Stimulated activated CD8-positive, alpha-beta memory T cell treated with anti-CD3 and anti-CD28 coated beads, Interleukin-15, amount 100 ng/mL, for 24 hours (primary cell): ENCODE data around the gene CUX1.
"Not testable (repeated sequence)": the region's sequence is repeated elsewhere in the genome, so short reads cannot be mapped to it uniquely, and the experiment has no call there.

Experiments
- DNase-seq: peaks from one replicate; pipeline ENCODE4 v3.0.0-alpha.2; 2020; ENCODE audit warnings: low read depth

The CUX1 gene

DNA sequence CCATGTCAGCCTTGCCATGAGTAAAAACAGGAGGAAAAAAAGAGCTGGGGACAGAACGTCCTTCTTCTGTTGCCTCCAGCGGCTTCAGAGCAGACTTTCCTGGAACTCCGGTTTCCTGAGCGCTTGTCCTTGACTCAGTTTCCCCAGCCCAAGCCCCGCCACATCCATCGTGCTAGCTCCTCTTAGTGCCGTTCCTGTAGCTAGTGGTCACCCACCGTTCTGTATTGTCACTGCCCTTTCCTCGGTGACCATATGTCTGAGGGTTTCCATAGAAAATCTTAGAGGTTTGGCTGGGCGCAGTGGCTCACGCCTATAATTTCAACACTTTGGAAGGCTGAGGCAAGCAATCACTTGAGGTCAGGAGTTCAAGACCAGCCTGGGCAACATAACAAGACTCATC is 100.1 kb downstream of the CUX1 start:
- no peak for DNase-seq

DNA sequence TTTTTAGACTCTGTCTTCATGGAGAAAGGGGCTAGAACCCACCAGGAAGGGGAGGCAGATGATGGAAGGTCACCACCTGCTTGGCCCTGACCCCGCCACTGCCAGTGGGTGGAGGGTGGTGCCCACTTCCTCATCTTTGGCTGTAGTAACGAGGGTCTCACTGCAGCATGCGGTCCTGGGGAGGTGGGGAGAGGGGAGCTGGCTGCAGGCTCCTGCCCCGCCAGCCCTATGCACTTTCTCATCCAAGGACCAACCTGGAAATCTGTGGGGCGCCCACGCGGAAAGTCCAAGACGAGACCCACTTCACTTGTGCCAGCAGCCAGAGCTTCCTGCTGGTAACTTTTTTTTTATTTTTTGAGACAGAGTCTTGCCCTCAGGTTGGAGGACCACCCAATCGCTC is 101.0 kb downstream of the CUX1 start:
- DNase-seq, result no peak

DNA sequence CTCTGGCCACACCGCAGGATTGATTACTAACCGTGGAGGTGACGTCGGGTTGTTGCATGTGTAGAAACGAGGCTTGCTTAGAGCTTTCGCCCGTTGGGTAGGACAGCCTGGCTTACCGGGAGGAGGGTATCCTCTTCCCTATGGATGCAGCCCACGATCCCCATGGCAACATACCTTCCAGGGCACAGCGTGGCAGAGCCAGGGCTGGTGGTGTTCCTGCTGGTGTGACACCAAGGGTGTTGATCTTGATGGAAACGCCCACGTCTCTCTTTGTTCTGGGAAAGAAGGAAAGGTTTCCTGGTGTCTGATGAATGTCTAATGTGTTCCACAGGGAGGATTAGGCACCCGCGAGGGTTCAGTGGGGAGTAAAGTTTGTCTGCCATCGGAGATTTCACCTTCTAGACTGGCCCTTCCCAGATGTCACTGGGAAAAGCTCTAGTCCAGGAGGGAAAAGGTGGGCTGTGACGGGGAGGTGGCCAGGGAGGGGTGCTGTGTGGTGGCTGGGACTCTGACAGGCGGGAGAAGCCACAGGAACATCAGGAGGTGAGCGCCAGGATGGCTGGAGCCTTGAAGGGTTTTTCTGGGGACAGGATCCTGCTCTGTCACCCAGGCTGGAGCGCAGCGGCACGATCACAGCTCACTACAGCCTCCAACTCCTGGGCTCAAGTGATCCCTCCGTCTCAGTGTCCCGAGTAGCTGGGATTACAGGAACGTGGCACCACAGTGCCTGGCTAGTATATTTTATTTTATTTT is 102.1 kb downstream of the CUX1 start:
- DNase-seq, result no peak

DNA sequence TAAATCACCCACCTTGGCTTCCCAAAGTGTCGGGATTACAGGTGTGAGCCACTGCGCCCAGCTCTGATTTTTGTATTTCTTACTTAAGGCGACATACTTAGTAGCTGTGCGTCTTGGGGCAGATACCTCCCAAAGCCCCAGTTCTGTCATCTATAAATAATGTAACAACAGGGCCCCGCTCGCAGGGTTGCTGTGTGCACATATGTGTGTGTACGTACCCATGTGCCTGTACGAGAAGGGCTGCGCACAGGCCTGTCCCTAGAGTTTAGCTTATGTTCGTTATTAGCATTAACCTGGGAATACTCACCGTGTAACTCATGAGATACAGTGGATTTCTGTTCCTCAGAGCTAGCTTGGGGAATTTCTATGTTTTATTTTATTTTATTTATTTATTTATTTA is 103.6 kb downstream of the CUX1 start:
- DNase-seq, result no peak

DNA sequence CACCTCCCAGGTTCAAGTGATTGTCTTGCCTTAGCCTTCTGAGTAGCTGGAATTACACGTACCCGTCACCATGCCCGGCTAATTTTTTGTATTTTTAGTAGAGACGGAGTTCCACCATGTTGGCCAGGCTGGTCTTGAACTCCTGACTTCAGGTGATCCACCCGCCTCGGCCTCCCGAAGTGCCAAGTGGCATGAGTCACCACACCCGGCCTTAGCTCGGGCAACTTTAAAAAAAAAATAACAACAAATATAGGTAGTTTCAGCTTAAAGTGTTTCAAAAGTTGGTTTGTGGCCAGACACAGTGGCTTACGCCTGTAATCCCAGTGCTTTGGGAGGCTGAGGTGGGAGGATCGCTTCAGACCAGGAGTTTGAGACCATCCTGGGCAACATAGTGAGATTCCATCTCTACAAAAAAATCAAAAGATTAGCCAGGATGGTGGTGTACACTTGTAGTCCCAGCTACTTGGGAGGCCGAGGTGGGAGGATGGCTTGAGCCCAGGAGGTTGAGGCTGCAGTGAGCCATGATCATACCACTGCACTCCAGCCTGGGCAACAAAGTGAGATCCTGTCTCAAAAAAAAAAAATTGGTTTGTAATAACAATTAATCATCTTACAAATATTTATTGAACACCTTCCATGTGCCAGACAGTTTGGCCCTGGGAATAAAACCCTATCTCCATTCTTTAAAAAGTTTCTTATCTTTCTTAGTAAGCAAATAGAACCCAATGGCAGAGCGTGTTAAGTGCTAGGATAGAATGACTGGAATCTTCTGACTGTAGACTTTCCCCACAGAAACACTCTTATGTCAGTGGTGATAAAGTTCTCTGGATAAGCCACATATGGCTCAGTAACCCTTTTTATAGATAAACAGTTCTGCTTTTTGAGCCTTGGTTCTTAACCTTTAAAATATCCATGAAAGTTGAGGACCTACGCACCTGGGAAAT is 104.4 kb downstream of the CUX1 start:
- DNase-seq, result not testable (repeated sequence)

DNA sequence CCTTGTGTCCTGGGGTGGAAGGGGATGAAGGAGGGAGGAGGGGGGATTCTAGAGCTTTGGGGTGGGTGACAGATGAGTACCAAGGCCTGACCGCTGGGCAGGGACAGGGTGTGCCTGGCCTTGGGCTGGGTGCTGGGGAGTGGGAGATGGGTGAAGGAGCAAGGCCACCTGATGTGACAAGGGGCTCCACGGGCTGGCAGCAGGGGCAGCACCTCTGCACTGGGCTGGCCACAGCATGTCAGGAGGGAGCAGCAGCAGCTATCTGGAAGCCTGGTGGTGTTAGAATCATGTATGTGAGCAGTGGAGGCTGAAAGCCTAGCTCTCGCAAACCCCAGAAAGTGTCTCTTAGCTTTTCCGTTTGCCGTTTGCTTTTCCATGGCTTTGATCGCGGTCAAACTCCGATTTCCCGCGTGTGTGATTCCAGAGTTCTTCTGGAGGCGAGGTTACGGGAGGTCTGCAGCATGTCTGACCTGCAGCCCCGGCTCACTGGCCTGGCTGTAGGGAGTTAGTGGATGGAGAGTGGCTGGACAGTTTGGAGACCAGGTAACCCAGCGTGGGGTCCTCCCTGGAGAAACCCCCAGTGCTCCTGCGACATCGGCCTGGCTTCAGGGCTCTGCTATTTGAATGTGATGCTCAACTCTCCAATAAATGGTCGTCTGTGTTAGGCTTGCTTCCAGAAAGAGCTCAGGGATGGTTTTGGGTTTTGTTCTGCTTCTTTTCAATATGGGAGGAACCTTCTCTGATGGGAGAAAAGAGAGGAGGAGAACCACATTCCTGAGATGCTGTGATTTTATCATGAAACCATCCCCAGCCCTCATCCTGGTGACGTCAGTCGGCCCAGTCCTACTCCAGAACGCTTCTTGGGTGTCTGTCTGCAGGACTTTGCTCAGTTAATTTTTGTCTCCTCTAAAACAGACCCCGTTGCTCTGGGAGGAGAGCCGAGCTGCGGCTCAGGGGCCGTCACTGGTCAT is 105.5 kb downstream of the CUX1 start:
- no peak for DNase-seq

DNA sequence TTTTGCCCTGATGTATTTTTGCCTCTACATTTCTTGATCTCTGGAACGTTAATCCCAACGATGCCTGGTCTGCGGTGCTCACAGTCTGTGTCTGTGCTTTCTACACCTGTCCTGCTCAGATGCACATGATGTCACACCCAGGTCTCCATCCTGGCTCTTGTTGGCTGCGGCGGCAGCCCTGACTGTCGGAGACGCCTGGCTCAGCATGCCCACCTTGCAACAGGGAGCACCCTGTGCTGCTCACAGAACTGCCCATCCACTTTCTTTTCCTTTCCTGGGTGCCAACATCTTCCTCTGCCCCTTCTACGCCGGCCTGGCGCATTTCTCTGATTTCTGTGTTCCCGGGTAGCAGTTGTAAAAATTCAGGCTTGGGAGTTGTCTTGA is 106.2 kb downstream of the CUX1 start:
- DNase-seq, result no peak

DNA sequence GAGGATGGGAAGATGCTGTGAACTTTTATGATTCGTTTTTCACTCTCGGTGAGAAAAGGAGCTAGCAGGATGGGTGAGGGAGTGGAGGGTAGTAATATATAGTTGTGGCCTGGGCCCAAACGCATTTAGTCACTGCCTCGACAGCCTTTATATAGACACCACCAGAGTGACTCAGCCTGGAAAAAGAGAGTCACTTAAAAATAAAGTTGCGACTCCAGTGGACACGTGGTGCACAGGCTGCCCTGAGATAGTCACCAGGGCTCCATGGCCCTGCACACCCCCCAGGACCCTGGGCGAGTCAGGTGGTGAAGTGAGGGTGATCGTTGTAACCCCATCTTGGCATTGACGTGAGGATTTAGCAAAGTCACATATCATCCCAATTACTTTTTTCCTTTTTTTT is 106.7 kb downstream of the CUX1 start:
- no peak for DNase-seq

DNA sequence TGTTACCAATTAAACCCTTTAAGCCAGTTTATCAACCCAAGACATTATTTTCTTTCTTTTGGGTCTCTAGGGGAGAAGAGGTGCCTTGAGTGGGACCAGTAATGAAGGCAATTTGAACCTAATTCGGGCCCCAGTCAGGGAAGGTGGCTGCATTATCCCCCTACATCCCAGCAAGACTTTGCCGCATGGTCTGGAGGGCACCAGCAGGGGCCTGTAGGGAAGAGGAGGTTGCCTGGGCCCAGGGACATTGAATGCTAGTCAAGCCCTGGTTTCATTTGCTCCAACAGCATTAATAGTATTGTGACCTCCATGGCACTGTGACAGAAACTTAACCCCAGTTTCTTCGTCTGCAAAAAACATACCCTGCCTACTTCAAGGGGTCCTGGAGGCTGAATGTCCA is 108.8 kb downstream of the CUX1 start:
- DNase-seq, result no peak

DNA sequence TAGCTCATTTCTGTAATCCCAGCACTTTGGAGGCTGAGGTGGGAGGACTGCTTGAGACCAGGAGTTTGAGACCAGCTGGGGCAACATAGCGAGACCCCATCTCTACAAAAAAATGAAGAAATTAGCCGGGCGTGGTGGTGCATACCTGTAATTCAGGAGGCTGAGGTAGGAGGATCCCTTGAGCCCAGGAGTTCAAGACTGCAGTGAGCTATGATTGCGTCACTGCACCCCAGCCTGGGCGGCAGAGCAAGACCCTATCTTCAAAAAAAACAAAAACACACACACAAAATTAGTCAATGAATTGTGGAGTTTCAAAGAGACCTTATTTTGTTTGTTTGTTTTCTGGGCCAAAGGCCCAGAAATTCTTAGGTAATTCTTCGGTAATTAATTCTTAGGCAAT is 110.0 kb downstream of the CUX1 start:
- no peak for DNase-seq

DNA sequence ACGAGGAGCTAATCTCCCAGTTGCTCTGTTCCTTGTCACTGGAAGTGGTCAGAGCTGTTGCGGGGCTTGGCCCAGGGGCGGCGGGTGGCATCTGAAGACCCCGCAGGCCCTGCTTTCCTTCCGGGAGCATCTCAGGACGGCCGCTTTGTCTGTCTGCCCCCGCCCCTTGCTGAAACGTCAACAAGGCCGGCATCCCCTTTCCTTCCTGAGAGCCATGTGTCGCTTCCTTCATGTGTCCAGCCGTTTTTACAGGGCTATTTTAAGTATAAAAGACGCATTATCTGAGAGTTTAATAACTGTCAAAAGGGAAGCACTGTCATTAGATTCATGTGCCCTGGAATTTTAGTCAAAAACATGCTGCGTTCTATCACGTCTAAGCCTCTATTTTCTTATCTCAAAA is 110.4 kb downstream of the CUX1 start:
- DNase-seq, result no peak

DNA sequence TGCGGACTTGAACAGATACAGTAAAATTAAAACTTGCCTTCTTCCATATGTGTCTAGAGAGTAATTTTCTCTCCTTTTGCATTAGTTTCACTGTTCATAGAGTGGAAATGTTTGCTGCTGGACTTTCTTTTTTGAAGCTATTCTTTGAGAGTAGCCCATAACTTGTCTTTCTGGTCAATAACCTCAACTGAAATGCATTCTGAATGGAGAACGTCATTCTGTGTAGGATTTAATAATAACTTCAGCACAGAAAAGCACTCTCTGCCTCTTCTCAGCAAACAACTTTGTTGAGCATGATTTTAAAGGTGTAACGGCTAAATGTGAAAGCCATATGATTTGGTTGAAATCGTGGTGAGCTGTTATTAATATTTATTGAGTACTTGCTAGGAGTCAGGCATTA is 111.8 kb downstream of the CUX1 start:
- no peak for DNase-seq

DNA sequence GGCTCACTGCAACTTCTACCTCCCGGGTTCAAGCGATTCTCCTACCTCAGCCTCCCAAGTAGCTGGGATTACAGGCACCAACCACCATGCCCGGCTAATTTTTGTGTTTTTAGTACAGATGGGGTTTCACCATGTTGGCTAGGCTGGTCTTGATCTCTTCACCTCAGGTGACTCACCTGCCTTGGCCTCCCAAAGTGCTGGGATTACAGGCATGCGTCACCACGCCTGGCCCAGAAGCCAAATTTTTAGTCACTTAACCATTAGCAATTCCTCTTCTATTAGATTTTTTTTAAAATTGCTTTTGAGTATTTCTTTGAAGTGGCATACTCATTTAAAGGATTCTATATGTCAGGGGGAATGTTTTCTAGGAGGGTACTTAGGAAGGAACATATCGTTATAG is 112.5 kb downstream of the CUX1 start:
- not testable (repeated sequence) for DNase-seq

DNA sequence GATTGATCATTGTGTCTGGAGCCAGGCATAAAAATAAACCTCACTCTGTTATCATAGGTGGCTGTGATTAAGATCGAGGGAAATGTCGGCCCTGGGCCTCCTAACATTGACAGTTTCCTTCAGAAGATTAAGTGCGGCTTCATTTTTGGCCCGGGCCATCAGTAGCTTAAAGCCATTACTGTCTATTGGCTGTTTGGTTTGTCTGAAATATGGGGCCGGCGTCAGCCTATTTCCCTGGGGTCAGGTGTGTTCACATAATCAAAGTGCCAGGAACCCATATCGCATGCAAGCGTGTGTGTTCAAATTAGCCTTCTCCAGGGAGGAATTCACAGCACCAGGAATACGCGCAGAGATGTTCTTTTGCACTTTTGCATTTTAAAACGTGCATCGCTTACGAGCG is 114.7 kb downstream of the CUX1 start:
- no peak for DNase-seq

DNA sequence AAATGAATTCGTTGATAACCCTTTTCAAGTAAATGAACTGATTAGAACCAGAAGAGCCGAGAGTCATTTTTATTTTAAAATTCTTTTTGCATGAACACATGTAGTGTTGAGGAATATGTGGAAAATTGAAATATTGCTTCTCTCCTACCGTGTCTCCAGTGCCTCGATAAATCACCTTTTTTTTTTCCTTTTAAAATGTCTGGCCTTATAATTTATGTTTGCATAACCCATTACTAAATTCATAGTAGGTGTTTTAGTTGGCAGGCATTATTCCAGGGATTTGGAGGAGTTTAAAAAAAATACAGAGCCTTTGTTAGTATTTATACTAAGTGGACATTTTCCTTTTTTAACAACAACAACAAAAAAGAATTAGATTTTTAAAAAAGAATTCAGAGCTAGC is 115.6 kb downstream of the CUX1 start:
- no peak for DNase-seq

DNA sequence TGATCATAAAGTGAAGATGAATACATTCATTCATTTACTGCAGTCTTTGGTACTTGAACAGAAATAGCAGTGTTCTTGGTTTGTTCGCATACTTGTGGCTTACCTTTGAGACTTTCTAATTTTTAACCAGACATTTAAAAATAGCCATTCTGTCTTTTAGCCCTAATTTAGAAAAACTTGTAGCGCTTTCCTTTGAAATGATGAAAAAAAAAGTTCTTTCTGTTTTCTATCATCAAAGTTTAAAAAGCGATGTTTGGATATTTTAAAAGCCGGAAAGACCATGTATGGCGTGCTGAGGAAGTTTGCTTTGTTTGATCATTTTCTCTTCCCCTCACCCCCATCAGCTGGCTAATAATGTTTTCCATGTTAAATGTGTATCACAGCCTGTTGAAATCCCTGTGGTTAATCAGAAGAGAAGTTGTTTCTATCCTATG is 116.3 kb downstream of the CUX1 start:
- no peak for DNase-seq

DNA sequence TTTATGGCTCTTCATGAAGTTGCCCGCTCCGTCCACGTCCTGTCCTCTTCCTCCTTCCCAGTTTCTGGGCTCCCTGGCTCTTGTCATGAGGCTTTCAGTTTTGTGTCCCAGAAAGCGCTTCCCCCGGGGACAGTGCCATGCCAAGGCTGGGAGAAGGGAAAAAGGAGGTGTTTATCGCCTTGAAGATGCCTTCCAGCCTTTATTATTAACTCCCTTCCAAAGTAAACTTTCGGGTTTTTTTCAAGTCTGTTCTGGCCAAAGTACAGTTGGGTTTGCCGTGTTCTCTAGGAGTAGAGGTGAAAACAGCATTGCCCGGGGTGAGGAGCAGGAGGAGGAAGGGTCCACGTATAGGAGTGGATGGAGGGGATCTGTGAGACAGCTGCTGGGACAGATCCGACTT is 117.2 kb downstream of the CUX1 start:
- DNase-seq, result no peak

DNA sequence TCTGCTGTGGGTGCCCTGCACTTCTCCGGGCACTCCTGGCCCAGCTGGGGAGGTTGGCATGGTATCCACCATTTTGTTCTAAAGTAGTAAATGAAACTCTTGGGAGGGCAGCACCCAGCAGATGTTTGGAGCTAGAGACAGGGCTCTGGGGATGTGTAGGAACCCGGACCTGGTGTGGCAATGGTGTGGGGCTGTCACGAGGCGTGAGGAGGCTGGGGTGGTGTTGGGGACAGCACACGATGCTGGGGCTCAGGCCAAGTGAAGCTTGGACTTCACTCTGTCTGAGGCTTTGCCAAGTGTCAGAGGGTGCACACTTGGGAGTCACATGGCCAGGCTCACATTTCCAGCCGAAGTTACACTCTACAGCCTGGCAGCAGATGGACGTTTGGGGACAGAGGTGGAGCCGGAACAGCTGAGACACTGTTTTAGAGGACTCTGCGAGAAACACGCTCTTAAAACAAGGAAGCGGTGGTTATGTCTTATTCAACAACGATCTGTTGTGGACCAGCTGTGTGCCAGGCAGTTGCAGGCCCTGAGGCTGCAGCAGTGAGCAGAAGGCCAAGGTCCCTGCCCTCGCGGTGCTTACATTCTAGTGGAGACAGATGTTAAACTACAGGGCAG is 118.2 kb downstream of the CUX1 start:
- DNase-seq, result no peak

DNA sequence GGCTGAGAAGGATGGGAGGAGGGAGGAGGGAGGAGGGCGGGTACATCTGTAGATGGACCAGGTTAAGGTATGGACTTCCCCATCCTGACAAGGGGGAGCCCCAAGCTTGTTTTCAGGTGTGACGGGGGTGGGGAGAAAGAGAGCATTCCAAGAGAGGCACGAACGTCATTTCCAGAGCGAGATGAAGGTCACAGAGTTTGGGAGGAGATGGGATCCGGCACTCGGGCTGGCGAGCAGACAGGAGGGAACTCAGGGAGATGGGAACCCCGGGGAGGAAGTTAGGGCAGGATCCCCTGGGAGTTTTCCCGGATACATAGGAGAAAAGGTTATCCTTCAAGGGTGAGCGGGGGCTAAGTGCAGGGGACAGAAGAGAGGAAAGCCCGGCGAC is 118.8 kb downstream of the CUX1 start:
- no peak for DNase-seq

DNA sequence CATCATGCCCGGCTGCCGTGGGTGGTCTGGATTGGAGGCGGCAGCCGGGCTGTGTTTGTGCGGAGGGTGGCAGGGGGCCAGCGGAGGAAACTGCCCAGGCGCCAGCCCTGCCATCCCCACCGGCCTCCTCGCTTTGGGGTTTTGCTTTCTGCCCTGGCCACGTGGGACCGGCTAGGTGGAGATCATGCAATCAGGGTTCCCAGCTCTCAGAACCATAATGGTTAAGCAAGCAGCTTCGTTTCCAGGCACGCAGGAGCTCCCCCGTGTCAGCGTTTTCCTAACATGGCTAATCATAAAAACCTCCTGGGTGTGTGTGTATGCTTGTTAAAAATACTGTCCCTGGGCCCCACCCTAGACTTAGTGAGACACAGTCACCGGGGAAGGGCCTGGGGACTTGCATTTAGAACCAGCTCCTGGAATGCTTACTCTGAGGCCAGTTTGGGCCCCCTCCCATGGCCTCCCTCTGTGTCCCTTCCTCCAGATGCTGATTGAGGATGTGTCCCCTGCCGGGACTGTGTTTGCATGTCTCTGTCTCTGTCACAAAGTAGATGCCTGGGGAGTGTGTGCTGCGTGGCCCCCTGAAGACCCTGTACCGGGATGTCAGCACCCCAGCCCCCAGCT is 119.3 kb downstream of the CUX1 start:
- DNase-seq, result no peak
